GM12878 (cell line): ENCODE results near the gene TIE1. TPM values are rescaled to one million over a fixed set of nuclear protein-coding genes. Genes with fewer than 3 reads are reported as not detected.

ENCODE experiments used
- ATAC-seq: fragments of 200-7000 bp; cut with Tn5 transposase; 3 replicates; pipeline ENCODE4 v1.9.1; 2020; ENCODE audit warnings: mild to moderate bottlenecking, moderate library complexity
- BruUV-seq: library from RNA; stranded (reverse); fragments of 400-500 nt; replicated peaks from 2 replicates; lab custom pipeline; 2021; lab: Mats Ljungman, UMichigan
- CTCF ChIA-PET: fragments of 300-600 bp; sonication (Branson Sonifier 250); formaldehyde crosslinking; extraction: SDS; loops from one replicate; lab custom pipeline; 2021; ENCODE audit warnings: inconsistent platforms; lab: Yijun Ruan, JAX
- POLR2A ChIA-PET: fragments of 350-600 bp; formaldehyde crosslinking; extraction: SDS; loops from one replicate; lab custom pipeline; 2021; ENCODE audit warnings: inconsistent platforms; lab: Charles Lee
- RAD21 ChIA-PET: fragments of 300-600 bp; sonication (Branson Sonifier 250); formaldehyde crosslinking; loops from one replicate; lab custom pipeline; 2023; ENCODE audit warnings: antibody characterized with exemption; ENCODE audit not compliant: unreplicated experiment; lab: Charles Lee
- SMC1A ChIA-PET: fragments of 300-600 bp; sonication (Branson Sonifier 250); formaldehyde crosslinking; loops from one replicate; lab custom pipeline; 2023; ENCODE audit not compliant: unreplicated experiment, uncharacterized antibody; lab: Charles Lee
- DNase-seq: peaks from one replicate; pipeline ENCODE4 v3.0.0-alpha.2; 2011; ENCODE audit warnings: low read depth, low spot score
- FAIRE-seq: peaks from 3 replicates; lab custom pipeline; 2011; peaks lifted over from hg19 to GRCh38; lab: Jason Lieb, UNC
- H2AFZ ChIP-seq: 2 replicates; pipeline ENCODE4 v1.6.0; 2011; ENCODE audit warnings: low read depth, low read length, control low read depth; ENCODE audit not compliant: control insufficient read depth
- H3K27ac ChIP-seq: 2 replicates; pipeline ENCODE4 v1.5.1; 2011; ENCODE audit warnings: control low read depth; ENCODE audit not compliant: control insufficient read depth, insufficient read depth
- H3K27me3 ChIP-seq, 2 experiments: replicated peaks in 1 of 2; 2 replicates each; pipeline versions ENCODE4 v1.6.0 to v1.6.1; 2011; ENCODE audit warnings: low read length in 1 of 2; ENCODE audit not compliant: control insufficient read depth in 2 of 2, insufficient read depth in 2 of 2
- H3K36me3 ChIP-seq, 2 experiments: 2 replicates each; pipeline ENCODE4 v1.5.1; 2011; ENCODE audit warnings: low read length in 1 of 2; ENCODE audit not compliant: control insufficient read depth in 2 of 2, insufficient read depth in 2 of 2
- H3K4me1 ChIP-seq: 2 replicates; pipeline ENCODE4 v1.6.1; 2011; ENCODE audit warnings: mild to moderate bottlenecking, low read length, moderate library complexity, mixed read lengths; ENCODE audit not compliant: control insufficient read depth, insufficient read depth
- H3K4me2 ChIP-seq: 2 replicates; pipeline ENCODE4 v1.6.0; 2011; ENCODE audit warnings: control low read depth; ENCODE audit not compliant: control insufficient read depth, insufficient read depth
- H3K4me3 ChIP-seq: fragments of 200-600 bp; sonication (generic); 2 replicates; pipeline ENCODE4 v1.5.1; 2016
- H3K79me2 ChIP-seq: 2 replicates; pipeline ENCODE4 v1.6.0; 2011; ENCODE audit warnings: low read length; ENCODE audit not compliant: control insufficient read depth, insufficient read depth
- H3K9ac ChIP-seq: 2 replicates; pipeline ENCODE4 v1.8.0; 2011; ENCODE audit warnings: low read length, control low read depth, mixed read lengths; ENCODE audit not compliant: control insufficient read depth, insufficient read depth
- H3K9me3 ChIP-seq: replicated peaks from 3 replicates; pipeline ENCODE4 v1.5.1; 2011; ENCODE audit warnings: mild to moderate bottlenecking, low read length; ENCODE audit not compliant: control insufficient read depth, insufficient read depth
- H4K20me1 ChIP-seq: 2 replicates; pipeline ENCODE4 v1.6.0; 2011; ENCODE audit not compliant: control insufficient read depth, insufficient read depth
- CBX3 ChIP-seq: fragments of 200-600 bp; sonication (generic); IDR thresholded peaks from 2 replicates; pipeline ENCODE4 v1.6.1; 2016; ENCODE audit warnings: low read depth, borderline replicate concordance
- CREM ChIP-seq: IDR thresholded peaks from 2 replicates; pipeline ENCODE4 v1.6.1; 2014; ENCODE audit warnings: antibody characterized with exemption, low read depth
- EZH2 ChIP-seq: IDR thresholded peaks from 2 replicates; pipeline ENCODE4 v1.6.1; 2012; ENCODE audit warnings: low read depth, mild to moderate bottlenecking, control low read depth, inconsistent platforms, low read length, borderline replicate concordance; ENCODE audit not compliant: control insufficient read depth
- IRF4 ChIP-seq: IDR thresholded peaks from 2 replicates; pipeline ENCODE4 v1.6.1; 2011; ENCODE audit warnings: low read depth, low read length
- MEF2A ChIP-seq: IDR thresholded peaks from 2 replicates; pipeline ENCODE4 v1.6.1; 2011; ENCODE audit warnings: low read depth, mild to moderate bottlenecking, low read length, moderate library complexity; ENCODE audit not compliant: insufficient read depth
- NFYB ChIP-seq: IDR thresholded peaks from 2 replicates; pipeline ENCODE4 v1.6.1; 2011; ENCODE audit warnings: low read depth, mild to moderate bottlenecking, low read length, improper control_type of control experiment, moderate library complexity; ENCODE audit not compliant: insufficient read depth
- NKRF ChIP-seq: fragments of 450-650 bp; conservative IDR thresholded peaks from 2 replicates; pipeline ENCODE4 v1.6.1; 2017; ENCODE audit warnings: mild to moderate bottlenecking, moderate library complexity
- PAX8 ChIP-seq: fragments of 450-650 bp; IDR thresholded peaks from 2 replicates; pipeline ENCODE4 v1.6.1; 2017; ENCODE audit warnings: mild to moderate bottlenecking, moderate library complexity
- POLR2AphosphoS2 ChIP-seq: IDR thresholded peaks from 2 replicates; pipeline ENCODE4 v1.6.1; 2011; ENCODE audit warnings: low read depth, mild to moderate bottlenecking, low read length, improper control_type of control experiment, moderate library complexity
- SIN3A ChIP-seq: IDR thresholded peaks from 2 replicates; pipeline ENCODE4 v1.6.1; 2012; ENCODE audit warnings: low read depth, low read length, improper control_type of control experiment
- SMC3 ChIP-seq: IDR thresholded peaks from 2 replicates; pipeline ENCODE4 v1.6.1; 2011; ENCODE audit warnings: low read length, improper control_type of control experiment, borderline replicate concordance
- SREBF1 ChIP-seq: IDR thresholded peaks from 2 replicates; pipeline ENCODE4 v1.6.1; 2012; ENCODE audit warnings: mild to moderate bottlenecking, low read length
- TCF3 ChIP-seq: IDR thresholded peaks from 2 replicates; pipeline ENCODE4 v1.6.1; 2012; ENCODE audit warnings: low read depth, mild to moderate bottlenecking, low read length, borderline replicate concordance; ENCODE audit not compliant: insufficient read depth
- ZNF24 ChIP-seq: fragments of 450-650 bp; IDR thresholded peaks from 2 replicates; pipeline ENCODE4 v1.6.1; 2017; ENCODE audit warnings: antibody characterized with exemption, mild to moderate bottlenecking
- ZNF384 ChIP-seq: IDR thresholded peaks from 2 replicates; pipeline ENCODE4 v1.6.1; 2012; ENCODE audit warnings: low read depth, mild to moderate bottlenecking, low read length, improper control_type of control experiment, borderline replicate concordance
- WGBS: methylation state at CpG from one replicate; pipeline ENCODE4 v1.1.6; 2016; ENCODE audit warnings: low lambda C conversion rate; ENCODE audit not compliant: insufficient replicate concordance, insufficient coverage; ENCODE audit errors: missing lambda C conversion rate; 5-methylcytosine and 5-hydroxymethylcytosine counted together
- in situ Hi-C: fragments of 300-500 bp; cut with MboI; formaldehyde crosslinking; loops from 9 replicates; pipeline ENCODE4 v1.14.3; 2018; ENCODE audit warnings: mixed read lengths
- intact Hi-C: fragments of 100-400 bp; cut with micrococcal nuclease; formaldehyde crosslinking; loops from one replicate; pipeline ENCODE4 v1.14.2; 2022; ENCODE audit not compliant: unreplicated experiment
- polyA plus RNA-seq, 11 experiments: library from polyadenylated mRNA; depleted of rRNA in 4 of 11; unstranded in 6 of 11; stranded (reverse) in 5 of 11; fragments of >200 nt; fragmentation: Nextera tagmentation in 4 of 11; fragmentation: Illumina TruSeq in 1 of 11; extraction: Ambion mirVana in 4 of 11; extraction: Trizol in 1 of 11; gene quantifications; 1 replicate in 1 of 11; 2 replicates in 10 of 11; pipeline versions ENCODE4 v1.2.1 to v1.2.3, GENCODE V29; 2011 to 2016; ENCODE audit warnings: inconsistent platforms in 2 of 11, missing spikeins in 2 of 11, low read depth in 1 of 11
- total RNA-seq, 4 experiments: library from RNA; depleted of rRNA in 3 of 4; stranded (reverse); fragments of >200 nt in 3 of 4; fragmentation: Illumina TruSeq in 1 of 4; extraction: Trizol in 1 of 4; gene quantifications; 2 replicates each; pipeline versions ENCODE4 v1.2.1 to v1.2.3, GENCODE V29; 2013 to 2021

Gene TIE1
- total and polyA plus RNA-seq, 10 of the 15 experiments (the other 5 are each of a cell fraction or from before 2014, with no cell fraction given) = 0.26 to 3.9 (median 1.3) TPM

DNA sequence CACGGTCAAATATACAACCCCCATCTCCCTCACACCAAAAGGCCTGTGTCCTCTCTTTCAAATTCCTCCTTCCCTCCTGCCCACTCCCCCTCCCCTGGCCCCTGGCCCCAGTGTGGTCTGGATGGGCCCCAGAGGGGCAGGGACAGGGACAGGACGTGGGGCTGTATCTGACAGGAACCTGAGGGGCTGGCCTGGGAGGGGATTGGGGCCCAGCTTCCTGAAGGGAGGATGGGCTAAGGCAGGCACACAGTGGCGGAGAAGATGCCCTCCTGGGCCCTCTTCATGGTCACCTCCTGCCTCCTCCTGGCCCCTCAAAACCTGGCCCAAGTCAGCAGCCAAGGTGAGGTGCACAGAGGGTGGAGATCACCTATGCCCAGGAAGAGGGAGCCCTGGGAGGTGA, 36.8 kb downstream of the TIE1 start, which contains the start of gene MPL:
Gene MPL (plus strand): TSS at position 231 of the 400 bp plus-strand sequence. CDS start 31 bp downstream, at position 262.
- no peak within 1 kb of the TSS for H3K4me2 ChIP-seq
- CTCF ChIA-PET = no interaction called here
- H4K20me1 ChIP-seq = no peaks in the 10 kb centered on the region
- RAD21 ChIA-PET = no interaction called here
- TF ChIP-seq PAX8 (no peak), NFYB (no peak), SMC3 (no peak)
- H3K27me3 ChIP-seq = no peaks in the 10 kb centered on the region; a peak in 1 of 4 replicates
- no peak for ATAC-seq
- no peaks in the 10 kb centered on the region for H3K79me2 ChIP-seq
- no peaks in the 10 kb centered on the region for H3K9me3 ChIP-seq
- POLR2A ChIA-PET = no interaction called here
- SMC1A ChIA-PET = interaction anchor here (0.8 kb wide), 1 partner anchor 98 kb away, joined by 4 read pairs; no protein-coding TSS in a partner anchor
- no peaks in the 10 kb centered on the region for H3K36me3 ChIP-seq
- no peak for DNase-seq
- intact Hi-C loops = no loop called here
- no peak within 1 kb of the TSS for H3K4me3 ChIP-seq
- no peak within 1 kb of the TSS for H3K27ac ChIP-seq
- no peaks in the 10 kb centered on the region for H3K4me1 ChIP-seq
- H3K9ac ChIP-seq = no peak within 1 kb of the TSS
- in situ Hi-C loops = no loop called here
- no TSS peak for BruUV-seq
- no peak for FAIRE-seq
- 32% methylated on average over 2 of the region's 3 CpGs for WGBS
- H2AFZ ChIP-seq = no peak within 1 kb of the TSS

DNA sequence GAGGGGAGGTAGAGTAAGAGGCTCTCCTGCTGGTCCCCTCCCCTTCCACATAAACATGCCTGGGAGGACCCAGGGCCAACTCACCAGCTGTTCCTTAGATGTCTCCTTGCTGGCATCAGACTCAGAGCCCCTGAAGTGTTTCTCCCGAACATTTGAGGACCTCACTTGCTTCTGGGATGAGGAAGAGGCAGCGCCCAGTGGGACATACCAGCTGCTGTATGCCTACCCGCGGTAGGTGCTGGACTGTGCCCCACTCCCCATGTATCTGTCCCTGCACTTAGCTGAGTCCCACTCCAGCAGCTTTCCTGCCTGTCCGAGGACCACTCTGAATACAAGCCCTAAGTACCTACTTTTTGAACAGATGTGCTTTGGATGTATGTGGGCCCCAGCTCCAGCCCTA, 37.2 kb downstream of the TIE1 start:
- in situ Hi-C loops (no loop called here), intact Hi-C loops (no loop called here)
- RAD21 ChIA-PET = no interaction called here
- no peak overlapping the region for H3K9ac ChIP-seq
- no peaks in the 10 kb centered on the region; a peak in 1 of 4 replicates for H3K27me3 ChIP-seq
- no TSS peak for BruUV-seq
- no peaks in the 10 kb centered on the region for H3K79me2 ChIP-seq
- no peak overlapping the region for H3K27ac ChIP-seq
- no peak for DNase-seq
- POLR2A ChIA-PET = no interaction called here
- FAIRE-seq = no peak
- 42% methylated on average over 5 of the region's 5 CpGs for WGBS
- H3K9me3 ChIP-seq = no peaks in the 10 kb centered on the region
- TF ChIP-seq SREBF1 = no peak
- no peak for TF ChIP-seq IRF4
- TF ChIP-seq POLR2AphosphoS2 = no peak
- no peak for TF ChIP-seq NKRF
- TF ChIP-seq TCF3 = no peak
- no peak for TF ChIP-seq CBX3
- TF ChIP-seq ZNF384 = no peak
- TF ChIP-seq MEF2A = no peak
- no peak for TF ChIP-seq SIN3A
- TF ChIP-seq CREM = no peak
- no peak for TF ChIP-seq EZH2
- TF ChIP-seq ZNF24 = no peak
- TF ChIP-seq, all 136 proteins: peak for 0
- CTCF ChIA-PET = no interaction called here
- Histone ChIP-seq H3K36me3 (no peaks in the 10 kb centered on the region), H3K4me2 (no peak overlapping the region), H3K4me1 (no peaks in the 10 kb centered on the region), H2AFZ (no peak overlapping the region), H3K4me3 (no peak overlapping the region), H4K20me1 (no peaks in the 10 kb centered on the region)
- SMC1A ChIA-PET = interaction anchor here (0.8 kb wide), 1 partner anchor 99 kb away, joined by 4 read pairs; no protein-coding TSS in a partner anchor
- ATAC-seq = no peak
